GM21367 (cell line): ENCODE measurements around the gene BABAM1.
"Not testable (repeated sequence)": the region's sequence is repeated elsewhere in the genome, so short reads cannot be mapped to it uniquely, and the experiment has no call there.

ENCODE experiments used
- ATAC-seq: cut with Tn5 transposase; IDR thresholded peaks from one replicate; pipeline ENCODE4 v1.9.1; 2021; ENCODE audit not compliant: unreplicated experiment

BABAM1 gene

GRCh38 chr19:17268754-17269153, 1.5 kb downstream of the BABAM1 start:
- no peak for ATAC-seq

DNA sequence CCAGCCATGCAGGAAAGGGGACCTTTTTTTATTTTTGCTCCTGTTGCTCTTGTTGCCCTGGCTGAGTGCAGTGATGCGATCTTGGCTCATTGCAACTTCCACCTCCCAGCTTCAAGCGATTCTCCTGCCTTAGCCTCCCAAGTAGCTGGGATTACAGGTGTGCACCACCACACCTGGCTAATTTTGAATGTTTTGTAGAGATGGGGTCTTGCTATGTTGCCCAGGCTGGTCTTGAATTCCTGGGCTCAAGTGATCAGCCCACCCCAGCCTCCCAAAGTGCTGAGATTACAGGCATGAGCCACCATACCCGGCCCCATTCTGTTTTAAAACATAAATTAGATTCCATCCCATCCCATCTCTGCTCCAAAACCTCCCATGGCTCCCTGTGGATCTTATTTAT, 7.6 kb downstream of the BABAM1 start:
- ATAC-seq = not testable (repeated sequence)

GRCh38 chr19:17275441-17276175, 8.4 kb downstream of the BABAM1 start:
- no peak for ATAC-seq

DNA sequence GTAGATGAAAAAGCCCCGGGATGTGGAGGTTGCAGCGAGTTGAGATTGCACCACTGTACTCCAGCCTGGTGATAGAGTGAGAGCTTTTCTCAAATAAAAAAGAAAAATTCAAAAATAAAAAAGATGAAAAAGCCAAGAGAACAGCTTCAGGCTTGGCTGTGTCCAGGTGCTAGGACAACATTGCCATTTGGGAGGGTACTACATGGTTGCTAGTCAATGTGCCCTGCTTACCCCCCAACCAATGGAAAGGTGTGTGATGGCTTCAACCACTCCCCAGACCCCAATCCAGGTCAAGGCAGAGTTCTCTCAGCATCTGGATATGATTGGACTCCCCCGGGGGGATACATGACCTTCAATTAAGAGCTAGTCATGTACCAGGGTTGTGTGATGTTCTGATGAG, 12.2 kb downstream of the BABAM1 start:
- ATAC-seq = no peak

GRCh38 chr19:17281391-17282304, 14.4 kb downstream of the BABAM1 start, which contains the start of gene ANKLE1:
Gene ANKLE1, plus strand, starts transcription at chr19:17281901. Its CDS starts 20 bp downstream, at chr19:17281921.
- ATAC-seq = no peak

DNA sequence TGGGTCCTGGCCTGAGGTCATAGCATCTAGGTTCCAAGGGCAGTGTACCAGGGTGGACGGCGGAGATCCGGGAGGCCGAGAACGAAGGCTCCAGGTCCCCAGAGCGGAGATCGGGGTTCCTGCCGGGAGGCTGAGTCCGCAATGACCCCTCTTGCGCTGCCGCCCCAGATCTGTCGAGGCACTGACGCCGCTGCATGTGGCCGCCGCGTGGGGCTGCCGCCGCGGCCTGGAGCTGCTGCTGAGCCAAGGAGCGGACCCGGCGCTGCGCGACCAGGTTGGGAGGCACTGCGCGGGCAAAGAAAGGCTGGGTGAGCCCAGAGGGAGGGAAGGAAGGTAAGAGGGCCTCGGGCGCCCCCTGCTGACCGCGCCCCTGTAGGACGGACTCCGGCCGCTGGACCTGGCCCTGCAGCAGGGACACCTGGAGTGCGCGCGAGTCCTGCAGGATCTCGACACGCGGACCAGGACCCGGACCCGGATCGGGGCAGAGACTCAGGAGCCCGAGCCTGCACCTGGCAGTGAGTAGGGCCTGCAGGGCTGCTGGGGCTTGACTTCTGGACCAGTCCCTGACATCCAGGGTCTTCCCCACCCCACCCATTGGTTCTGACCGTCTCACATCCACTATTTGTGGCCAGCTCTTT, 15.4 kb downstream of the BABAM1 start:
- ATAC-seq = no peak

DNA sequence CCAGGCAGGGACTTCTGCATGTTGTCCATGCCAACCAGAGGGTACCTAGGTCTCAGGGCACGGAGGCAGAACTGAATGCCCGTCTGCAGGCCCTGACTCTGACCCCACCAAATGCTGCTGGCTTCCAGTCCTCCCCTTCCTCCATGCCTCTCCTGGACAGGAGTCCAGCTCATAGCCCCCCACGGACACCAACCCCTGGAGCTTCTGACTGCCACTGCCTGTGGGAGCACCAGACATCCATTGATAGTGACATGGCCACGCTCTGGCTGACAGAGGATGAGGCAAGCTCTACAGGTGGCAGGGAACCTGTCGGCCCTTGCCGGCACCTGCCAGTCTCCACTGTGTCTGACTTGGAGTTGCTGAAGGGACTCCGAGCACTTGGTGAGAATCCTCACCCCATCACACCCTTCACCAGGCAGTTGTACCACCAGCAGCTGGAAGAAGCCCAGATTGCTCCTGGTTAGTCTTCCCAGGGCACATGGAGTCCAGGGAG, 16.3 kb downstream of the BABAM1 start:
- ATAC-seq = no peak

- no peak for ATAC-seq
These were observed 18.3 kb downstream of the BABAM1 start for GRCh38 chr19:17285415-17286135.

GRCh38 chr19:17286263-17286662, 19.0 kb downstream of the BABAM1 start:
- ATAC-seq = no peak

GRCh38 chr19:17286752-17287151, 19.5 kb downstream of the BABAM1 start:
- no peak for ATAC-seq

- no peak for ATAC-seq
These were observed 22.2 kb downstream of the BABAM1 start for GRCh38 chr19:17289489-17289888.

- ATAC-seq = peak; percentile 60
These were observed 25.2 kb downstream of the BABAM1 start for GRCh38 chr19:17292301-17293074.

DNA sequence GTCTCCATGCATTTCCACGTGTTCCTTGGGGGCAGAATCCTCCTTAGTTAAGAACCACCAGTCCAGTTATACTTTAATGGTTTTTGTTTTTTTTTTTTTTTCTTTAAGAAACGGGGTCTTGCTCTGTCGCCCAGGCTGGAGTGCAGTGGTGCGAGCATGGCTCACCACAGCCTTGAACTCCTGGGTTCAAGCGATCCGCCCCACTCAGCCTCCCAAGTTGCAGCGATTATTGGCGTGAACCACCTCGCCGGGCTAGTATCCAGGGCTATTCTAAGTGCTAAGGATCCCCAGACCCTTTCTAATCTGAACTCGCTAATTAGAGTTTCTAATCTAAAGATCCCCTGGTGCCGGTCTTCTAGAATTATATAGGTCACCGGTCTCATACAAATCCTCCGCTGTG, 26.4 kb downstream of the BABAM1 start:
- ATAC-seq = no peak

DNA sequence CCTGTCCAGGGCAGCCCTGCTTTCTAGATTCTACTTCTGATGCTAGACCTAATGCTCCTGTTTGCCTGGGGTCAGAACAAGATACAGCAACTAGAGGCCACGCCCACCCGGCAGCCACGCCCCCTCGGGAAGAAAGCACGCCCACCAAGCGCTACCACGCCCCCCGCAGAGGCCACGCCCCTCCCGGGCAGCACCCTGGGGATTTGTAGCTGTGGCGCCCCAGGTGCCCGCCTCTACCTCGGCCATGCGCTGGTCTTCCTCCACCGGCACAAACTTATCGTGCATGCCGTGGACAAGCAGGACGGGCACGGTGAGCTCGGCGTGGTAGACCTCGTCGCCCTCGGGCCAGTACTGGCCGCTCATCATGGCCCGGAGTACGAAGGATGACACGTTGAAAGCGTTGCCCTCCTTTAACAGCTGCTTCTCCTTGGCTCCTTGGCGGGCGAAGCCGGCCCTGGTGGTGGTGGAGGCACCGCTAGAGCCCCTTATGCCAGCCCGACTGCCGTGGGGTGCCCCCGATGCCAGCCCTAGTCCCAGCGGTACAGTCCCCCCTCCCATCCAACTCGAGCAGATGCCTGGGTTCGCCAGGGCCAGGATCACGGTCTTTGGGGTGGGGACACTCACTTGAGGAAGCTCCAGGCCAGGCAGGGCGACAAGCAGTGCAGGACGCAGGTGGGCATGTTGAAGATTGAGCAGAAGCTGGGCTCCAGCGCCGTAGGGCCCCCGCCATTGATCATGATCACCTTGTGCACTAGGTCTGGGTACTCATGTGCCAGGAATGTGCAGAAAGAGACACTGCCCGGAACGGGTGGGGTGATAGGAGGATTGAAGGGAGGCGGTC, 27.0 kb downstream of the BABAM1 start:
- no peak for ATAC-seq

- ATAC-seq = not testable (repeated sequence)
These were observed 28.3 kb downstream of the BABAM1 start for GRCh38 chr19:17295551-17295950.

DNA sequence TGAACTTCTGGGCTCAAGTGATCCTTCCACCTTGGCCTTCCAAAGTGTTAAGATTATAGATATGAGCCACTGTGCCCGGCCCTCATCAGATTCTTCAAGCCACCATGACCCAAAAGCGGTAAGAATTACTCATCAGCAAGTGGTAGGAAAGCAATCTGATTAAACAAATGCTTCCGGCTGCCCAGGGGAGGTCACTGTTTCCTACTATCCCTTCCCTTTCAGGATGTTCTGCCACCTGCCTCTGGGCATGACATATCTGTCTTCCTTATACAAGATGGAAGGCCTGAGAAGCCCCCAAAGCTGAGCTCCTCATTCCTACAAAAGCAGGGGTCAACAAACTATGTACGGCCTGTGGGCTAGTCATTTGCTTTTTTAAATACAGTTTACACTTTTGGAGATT, 29.0 kb downstream of the BABAM1 start:
- no peak for ATAC-seq

- ATAC-seq = no peak
These were observed 29.7 kb downstream of the BABAM1 start for GRCh38 chr19:17296976-17297375.

GRCh38 chr19:17300992-17301619, 33.9 kb downstream of the BABAM1 start:
- ATAC-seq = no peak
